Gastroesophageal sphincter (tissue), 4 donors: ENCODE results near the gene SAMD9L. TPM values are rescaled to one million over a fixed set of nuclear protein-coding genes. Genes with fewer than 3 reads are reported as not detected.
A peak's percentile ranks its signal among the peaks of the same experiment; 100 is the strongest.

Experiments
- ATAC-seq: fragments of 150-250 bp; one replicate; pipeline ENCODE4 v1.9.1; 2016; ENCODE audit warnings: mild to moderate bottlenecking, moderate library complexity
- H3K27ac ChIP-seq, 4 donors: fragments of 200-600 bp; sonication (generic) in 3 of 4; 1 replicate in 3 of 4; 2 replicates in 1 of 4; pipeline ENCODE4 v1.5.1; 2016 to 2019
- H3K27me3 ChIP-seq: fragments of 200-600 bp; sonication (generic); one replicate; pipeline ENCODE4 v1.5.1; 2019
- H3K36me3 ChIP-seq, 2 donors: fragments of 200-600 bp; sonication (generic); one replicate each; pipeline ENCODE4 v1.5.1; 2019; ENCODE audit warnings: control low read depth in 1 of 2
- H3K4me1 ChIP-seq, 3 donors: fragments of 200-600 bp; sonication (generic); 1 replicate in 2 of 3; 2 replicates in 1 of 3; pipeline ENCODE4 v1.5.1; 2016 to 2019; ENCODE audit warnings: control low read depth in 2 of 3
- H3K4me3 ChIP-seq, 2 donors: fragments of 200-600 bp; sonication (generic); one replicate each; pipeline ENCODE4 v1.5.1; 2019; ENCODE audit warnings: mild to moderate bottlenecking in 1 of 2, moderate library complexity in 1 of 2
- H3K9me3 ChIP-seq, 3 donors: fragments of 200-600 bp; sonication (generic); one replicate each; pipeline ENCODE4 v1.5.1; 2017 to 2019; ENCODE audit warnings: control low read depth in 2 of 3
- CTCF ChIP-seq, 4 experiments: fragments of 200-600 bp in 2 of 4; fragments of 450-650 bp in 2 of 4; sonication (generic) in 1 of 4; IDR thresholded peaks; one replicate each; pipeline ENCODE4 v1.5.1; 2017 to 2019; ENCODE audit warnings: antibody characterized with exemption in 4 of 4, mild to moderate bottlenecking in 2 of 4, moderate library complexity in 2 of 4
- EP300 ChIP-seq: sonication (generic); formaldehyde crosslinking; IDR thresholded peaks from one replicate; pipeline ENCODE4 v1.6.1; 2017; ENCODE audit warnings: antibody characterized with exemption, mild to moderate bottlenecking
- POLR2A ChIP-seq, 2 donors: fragments of 450-650 bp; IDR thresholded peaks; one replicate each; pipeline ENCODE4 v1.6.1; 2017; ENCODE audit warnings: antibody characterized with exemption in 2 of 2, mild to moderate bottlenecking in 2 of 2, moderate library complexity in 1 of 2
- POLR2AphosphoS5 ChIP-seq: sonication (generic); formaldehyde crosslinking; IDR thresholded peaks from one replicate; pipeline ENCODE4 v1.6.1; 2017; ENCODE audit warnings: antibody characterized with exemption
- WGBS, 2 donors: methylation state at CpG; one replicate each; pipeline ENCODE4 v1.1.5; 2018; ENCODE audit warnings: low coverage in 1 of 2; 5-methylcytosine and 5-hydroxymethylcytosine counted together
- total RNA-seq, 4 donors: library from RNA; depleted of rRNA; stranded (reverse); fragments of >200 nt; gene quantifications; one replicate each; pipeline ENCODE4 v1.1.0, GENCODE V29; 2016

Gene SAMD9L
- total RNA-seq, 4 donors from 2014 or later, result 4.4 to 6.7 (median 5.4) TPM

DNA sequence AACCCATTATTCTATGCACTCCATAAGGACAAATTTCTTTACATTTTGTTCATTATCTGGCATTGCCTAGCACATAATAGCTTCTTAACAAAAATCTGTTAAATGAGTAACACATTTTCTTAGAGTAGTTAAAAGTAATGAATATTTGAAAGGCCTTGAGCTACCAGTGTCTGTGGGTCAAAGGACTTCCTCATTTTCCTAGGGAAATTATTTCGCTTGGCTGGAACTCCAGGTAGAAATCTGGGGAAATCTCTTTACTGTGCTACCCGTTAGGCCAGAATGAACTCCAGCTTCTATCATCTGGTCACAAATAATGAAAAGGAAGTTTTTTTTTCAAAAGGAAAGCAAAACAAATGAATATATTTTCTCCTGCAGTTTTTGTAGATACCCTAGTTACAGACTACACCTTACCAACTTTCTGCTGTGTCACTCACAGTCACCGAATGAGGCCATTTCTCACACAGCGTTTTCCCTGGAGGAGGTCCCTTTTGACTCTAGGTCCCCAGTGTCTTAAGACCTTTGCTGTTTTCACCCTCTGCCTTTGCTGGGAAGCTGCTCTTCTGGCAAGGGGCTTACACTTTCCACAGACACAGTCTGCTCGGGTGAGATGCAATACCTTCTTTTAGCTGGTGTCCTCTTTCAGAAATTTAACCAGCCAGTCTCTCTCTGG is 1.6 kb downstream of the SAMD9L start:
- WGBS, 2 donors, result 49 to 55% methylated on average over 4 to 5 of the region's 5 CpGs
- H3K36me3 ChIP-seq, result peaks cover 0 to 37% of the 10 kb centered on the region in 2 donors
- H3K4me1 ChIP-seq, result peaks cover 0 to 9% (median 0%) of the 10 kb centered on the region in 3 donors
- H3K9me3 ChIP-seq, result peaks cover 0 to 3% (median 0%) of the 10 kb centered on the region in 3 donors
- ATAC-seq, result no peak
- peak overlapping the region in 1 of 4 donors; percentile 39 for H3K27ac ChIP-seq
- TF ChIP-seq CTCF (IDR thresholded peaks at IDR 0.05), result no peak
- no peak for TF ChIP-seq POLR2AphosphoS5
- no peak for TF ChIP-seq POLR2A (IDR thresholded peaks at IDR 0.05)
- no peak for TF ChIP-seq EP300
- H3K4me3 ChIP-seq, result peak overlapping the region; percentile 47 to 59
- no peaks in the 10 kb centered on the region for H3K27me3 ChIP-seq

GRCh38 chr7:93146036-93146435 is 2.1 kb downstream of the SAMD9L start:
- ATAC-seq, result no peak
- no peak overlapping the region for H3K27ac ChIP-seq
- no peak for TF ChIP-seq POLR2A (IDR thresholded peaks at IDR 0.05)
- no peak for TF ChIP-seq POLR2AphosphoS5
- peaks cover 0 to 43% of the 10 kb centered on the region in 2 donors for H3K36me3 ChIP-seq
- H3K4me1 ChIP-seq, result peaks cover 0 to 9% (median 0%) of the 10 kb centered on the region in 3 donors
- no peaks in the 10 kb centered on the region for H3K27me3 ChIP-seq
- 25 to 43% methylated on average over 1 of the region's 1 CpG for WGBS, 2 donors
- peaks cover 0 to 5% (median 0%) of the 10 kb centered on the region in 3 donors for H3K9me3 ChIP-seq
- H3K4me3 ChIP-seq, result no peak overlapping the region

DNA sequence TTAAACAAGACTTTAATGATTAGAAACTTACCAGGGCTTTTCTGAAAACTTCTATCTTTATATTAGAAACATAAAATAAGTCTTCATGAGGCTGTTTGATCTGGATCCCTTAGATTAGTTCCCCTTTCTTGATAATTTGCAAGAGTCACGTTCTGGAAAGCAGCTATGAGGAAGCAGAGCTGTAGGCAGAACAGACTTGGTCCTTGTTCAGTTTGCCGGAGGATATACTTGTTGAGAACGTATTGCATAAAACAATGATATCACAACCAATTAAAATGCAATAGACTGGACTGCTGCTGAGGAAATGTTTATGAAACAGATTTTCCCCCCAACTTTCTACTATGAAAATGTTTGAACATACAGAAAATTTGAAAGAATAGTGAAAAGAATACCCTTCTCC is 2.8 kb downstream of the SAMD9L start:
- Histone ChIP-seq H3K27me3 (no peaks in the 10 kb centered on the region), H3K9me3 (peaks cover 0 to 6% (median 0%) of the 10 kb centered on the region in 3 donors), H3K27ac (no peak overlapping the region), H3K4me3 (no peak overlapping the region), H3K4me1 (peaks cover 0 to 9% (median 0%) of the 10 kb centered on the region in 3 donors), H3K36me3 (peaks cover 0 to 50% of the 10 kb centered on the region in 2 donors)
- TF ChIP-seq POLR2A (IDR thresholded peaks at IDR 0.05), result no peak
- no peak for TF ChIP-seq EP300
- no peak for TF ChIP-seq POLR2AphosphoS5
- 35 to 42% methylated on average over 3 of the region's 3 CpGs for WGBS, 2 donors
- ATAC-seq, result no peak

DNA sequence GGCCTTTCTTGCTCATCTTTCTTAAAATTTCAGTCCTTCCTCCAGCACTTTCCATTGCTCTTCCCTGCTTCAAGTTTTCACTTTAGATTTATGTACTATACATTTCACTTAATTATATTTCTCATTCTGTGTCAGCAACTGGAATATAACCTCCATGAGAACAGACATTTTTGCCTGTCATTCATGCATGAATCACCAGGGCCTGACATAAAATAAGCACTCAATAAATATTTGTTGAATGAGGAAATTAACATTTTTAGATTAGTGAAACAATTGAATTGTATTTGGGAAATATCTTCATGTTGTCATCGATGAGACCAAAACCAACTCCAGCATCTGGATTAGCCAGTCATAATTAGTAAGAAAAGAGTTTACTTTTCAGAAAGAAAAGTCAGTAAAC is 6.1 kb downstream of the SAMD9L start:
- WGBS, 2 donors, result 58 to 91% methylated on average over 1 of the region's 1 CpG
- no peak overlapping the region for H3K27ac ChIP-seq
- no peak overlapping the region for H3K4me3 ChIP-seq
- peaks cover 0 to 82% of the 10 kb centered on the region in 2 donors for H3K36me3 ChIP-seq
- ATAC-seq, result no peak
- peaks cover 0 to 37% (median 0%) of the 10 kb centered on the region in 3 donors for H3K9me3 ChIP-seq
- TF ChIP-seq POLR2A (IDR thresholded peaks at IDR 0.05) (no peak), CTCF (IDR thresholded peaks at IDR 0.05) (no peak), EP300 (no peak), POLR2AphosphoS5 (no peak)
- no peaks in the 10 kb centered on the region for H3K27me3 ChIP-seq
- H3K4me1 ChIP-seq, result peaks cover 0 to 9% (median 0%) of the 10 kb centered on the region in 3 donors

DNA sequence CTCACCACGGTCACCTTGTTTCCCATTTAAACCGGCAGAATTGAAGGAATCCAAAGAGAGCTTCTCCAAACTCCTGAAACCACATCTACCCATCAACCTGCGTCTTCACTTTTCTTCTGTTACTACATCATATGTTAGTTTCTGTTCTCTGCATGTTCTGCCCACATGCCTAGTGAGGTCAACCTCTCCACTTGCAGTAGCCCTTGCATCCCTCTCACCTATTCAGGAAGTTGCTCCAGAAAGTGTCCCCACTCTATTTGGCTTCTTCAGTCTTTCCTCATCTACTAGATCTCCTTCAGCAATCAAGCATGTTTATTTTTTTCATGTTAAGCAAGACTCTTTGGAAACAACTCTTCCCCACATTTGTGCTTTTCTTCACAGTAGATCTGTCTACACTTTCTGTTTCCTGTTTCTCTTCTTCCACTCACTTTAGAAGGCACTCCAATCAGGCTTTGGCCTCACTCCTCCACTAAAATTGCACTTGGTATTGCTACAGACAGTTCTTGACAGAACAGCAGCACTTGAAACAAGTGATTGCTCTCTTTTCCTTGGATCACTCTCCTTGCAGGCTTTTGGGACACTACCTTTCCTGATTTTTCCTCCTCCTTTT is 7.5 kb downstream of the SAMD9L start:
- Histone ChIP-seq H3K4me3 (no peak overlapping the region), H3K36me3 (peaks cover 0 to 96% of the 10 kb centered on the region in 2 donors), H3K4me1 (peaks cover 0 to 1% (median 0%) of the 10 kb centered on the region in 3 donors), H3K9me3 (peaks cover 0 to 51% (median 0%) of the 10 kb centered on the region in 3 donors), H3K27ac (no peak overlapping the region), H3K27me3 (no peaks in the 10 kb centered on the region)
- TF ChIP-seq POLR2AphosphoS5 (no peak), POLR2A (IDR thresholded peaks at IDR 0.05) (no peak), CTCF (IDR thresholded peaks at IDR 0.05) (no peak), EP300 (no peak)
- ATAC-seq, result no peak
- 92% methylated on average over 2 to 3 of the region's 3 CpGs for WGBS, 2 donors
